Stimulated activated CD8-positive, alpha-beta memory T cell treated with anti-CD3 and anti-CD28 coated beads, Interleukin-2, amount 100 ng/mL, for 1 hour (primary cell): ENCODE data around the gene FNIP2.
"Not testable (repeated sequence)": the region's sequence is repeated elsewhere in the genome, so short reads cannot be mapped to it uniquely, and the experiment has no call there.

Experiments used
- DNase-seq, 2 donors: peaks; one replicate each; pipeline ENCODE4 v3.0.0-alpha.2; 2020; ENCODE audit warnings: low read depth in 2 of 2

The FNIP2 gene

DNA sequence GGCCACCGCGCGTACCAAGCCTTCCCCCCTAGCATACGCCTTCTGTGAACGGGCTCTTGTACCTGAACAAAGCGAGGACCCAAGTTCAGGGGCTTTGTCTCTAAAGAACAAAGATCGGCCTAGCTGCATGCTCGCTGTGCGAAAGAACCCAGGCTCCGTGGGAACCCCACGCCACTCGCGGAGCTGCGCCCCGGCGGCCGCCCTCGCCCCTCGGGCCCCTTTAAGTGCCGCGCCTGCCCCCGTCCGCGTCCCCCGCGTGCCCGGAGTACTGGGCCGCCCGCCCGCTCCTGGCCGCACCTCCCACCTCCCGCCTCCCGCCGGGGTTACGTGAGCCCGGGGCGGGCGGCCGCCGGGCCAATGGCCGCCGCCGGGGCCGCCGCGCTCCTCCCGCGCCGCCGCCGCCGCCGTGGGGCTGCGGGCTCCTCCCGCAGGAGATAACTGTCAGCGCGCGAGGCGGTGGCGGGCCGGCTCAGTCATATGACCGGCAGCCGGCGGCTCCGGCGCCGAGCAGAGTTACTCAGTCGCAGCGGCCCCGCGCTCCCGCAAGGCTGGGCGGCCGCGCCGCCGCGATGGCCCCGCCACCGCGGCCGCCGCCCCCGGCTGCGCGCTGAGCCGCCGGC, at the start of gene FNIP2:
FNIP2 (plus strand) TSS at position 472 of the 620 bp plus-strand sequence. CDS start 187 bp downstream, outside the sequence.
- DNase-seq = peak; percentile 28 to 49

DNA sequence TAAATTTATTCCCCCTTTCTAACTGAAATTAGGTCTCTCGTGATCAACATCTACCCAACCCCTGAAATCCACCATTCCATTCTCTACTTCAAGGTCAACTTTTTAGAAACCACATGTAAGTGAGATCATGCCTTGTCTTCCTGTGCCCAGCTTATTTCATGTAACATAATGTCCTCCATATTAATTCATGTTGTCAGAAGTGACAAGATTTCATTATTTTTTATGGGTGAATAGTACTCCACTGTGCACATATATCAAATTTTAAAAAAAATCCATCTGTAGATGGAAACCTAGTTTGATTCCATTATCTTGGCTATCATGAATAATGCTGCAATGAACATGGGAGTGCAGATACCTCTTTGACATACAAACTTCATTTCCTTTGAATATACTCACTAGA, 47.1 kb upstream of the FNIP2 start:
- no peak for DNase-seq

DNA sequence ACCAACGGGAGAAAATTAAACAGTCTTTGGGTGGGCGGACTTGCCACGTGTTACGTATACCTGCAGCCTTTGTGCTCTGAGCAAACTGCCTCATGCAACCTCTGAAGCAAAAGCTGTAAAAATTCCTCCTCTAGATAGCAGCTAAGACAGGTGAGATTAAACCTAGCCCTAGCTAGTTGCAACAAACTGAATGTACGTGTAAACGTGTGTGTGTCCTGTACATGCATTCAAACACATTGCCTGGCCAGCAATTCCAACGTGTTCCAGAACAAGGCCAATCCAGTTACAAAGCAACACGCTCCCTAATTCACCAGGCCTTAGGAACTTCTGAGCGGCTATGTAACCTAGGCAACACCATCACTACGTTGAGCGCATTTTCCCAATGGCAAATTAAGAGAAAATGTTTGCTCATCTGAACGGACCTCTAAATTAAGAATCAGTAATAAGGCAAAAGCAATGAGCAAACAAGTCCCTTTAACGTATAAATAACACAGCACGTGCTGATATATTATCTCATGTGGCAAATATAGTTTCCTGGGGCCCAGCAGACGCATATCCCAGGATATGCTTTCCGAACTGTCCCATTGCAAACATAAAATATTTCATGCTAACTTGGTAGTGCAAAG, 46.4 kb upstream of the FNIP2 start:
- DNase-seq = no peak

DNA sequence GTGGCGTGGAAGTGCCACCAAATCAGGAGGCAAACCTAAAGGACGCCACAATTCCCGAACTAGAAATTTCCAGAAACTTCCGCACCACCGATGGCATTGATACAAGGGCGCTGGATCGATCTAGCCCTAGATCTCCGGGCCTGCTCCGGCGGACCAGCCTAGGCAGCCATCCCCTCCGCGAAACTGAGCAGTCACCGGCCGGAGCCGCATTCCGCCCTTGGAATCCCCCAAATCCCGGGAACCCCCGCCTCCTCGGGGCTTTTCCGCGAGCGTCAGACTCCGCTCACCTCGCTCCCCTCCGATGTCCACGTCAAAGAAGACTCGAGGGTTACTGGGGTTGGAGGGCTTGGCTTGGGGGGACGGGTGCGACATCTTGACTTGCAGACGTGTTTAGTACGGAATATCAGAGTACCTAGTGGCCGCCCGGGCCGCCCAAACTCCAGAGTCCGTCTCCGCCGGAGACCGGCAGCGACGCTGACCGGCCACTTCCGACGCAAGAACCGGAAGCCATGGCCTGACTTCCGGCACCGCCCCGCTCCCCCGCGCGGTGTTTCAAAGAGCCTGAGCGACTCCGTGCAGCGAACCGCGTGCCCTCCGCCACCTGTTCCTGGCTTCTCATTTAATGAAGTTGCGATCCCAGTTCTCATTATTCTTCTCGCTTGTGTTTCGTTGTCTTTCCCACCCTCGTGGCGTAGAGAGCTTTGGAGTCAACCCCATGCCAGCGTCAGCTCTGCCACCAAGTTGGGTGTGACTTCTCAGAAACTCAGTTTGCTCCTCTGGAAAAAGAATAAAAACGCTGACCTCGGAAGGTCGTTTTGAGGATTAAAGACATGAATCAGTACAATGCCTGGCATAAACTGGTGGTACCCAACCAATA, 45.7 kb upstream of the FNIP2 start, which contains the start of gene PPID:
PPID (minus strand) TSS at position 480 of the 877 bp plus-strand sequence; CDS start at position 372, 108 bp downstream.
- peak; percentile 62 to 70 for DNase-seq

DNA sequence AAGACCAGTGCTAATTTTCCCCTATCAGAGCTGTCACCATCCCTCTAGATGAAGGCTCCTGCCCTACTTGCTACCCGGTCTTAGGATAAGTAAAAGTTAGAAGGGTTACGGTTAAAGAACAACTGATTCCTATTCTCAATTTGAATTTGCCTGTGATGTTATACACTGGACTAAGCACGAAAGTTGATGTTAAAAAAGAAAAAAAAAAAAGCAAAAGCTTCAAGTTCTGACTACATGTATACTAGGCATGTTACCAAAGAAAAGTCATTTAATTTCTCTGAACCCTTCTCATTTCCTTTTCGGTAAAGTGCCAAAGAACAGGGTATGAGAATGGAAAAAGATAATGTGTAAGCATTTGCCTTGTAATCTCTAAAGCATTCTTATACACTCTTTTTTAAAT, 44.2 kb upstream of the FNIP2 start:
- no peak for DNase-seq

DNA sequence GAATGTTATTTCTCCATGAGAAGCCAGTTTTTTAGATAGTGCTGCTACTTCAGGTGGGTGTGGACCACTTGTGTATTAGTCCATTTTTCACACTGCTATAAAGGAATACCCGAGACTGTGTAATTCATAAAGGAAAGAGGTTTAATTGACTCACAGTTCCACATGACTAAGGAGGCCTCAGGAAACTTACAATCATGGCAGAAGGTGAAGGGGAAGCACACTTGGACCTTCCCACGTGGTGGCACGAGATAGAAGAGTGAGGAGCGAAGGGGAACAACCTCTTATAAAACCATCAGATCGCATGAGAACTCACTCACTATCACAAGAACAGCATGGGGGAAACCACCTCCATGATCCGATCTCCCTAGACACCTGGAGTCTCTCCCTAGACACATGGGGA, 42.2 kb upstream of the FNIP2 start:
- DNase-seq = no peak

DNA sequence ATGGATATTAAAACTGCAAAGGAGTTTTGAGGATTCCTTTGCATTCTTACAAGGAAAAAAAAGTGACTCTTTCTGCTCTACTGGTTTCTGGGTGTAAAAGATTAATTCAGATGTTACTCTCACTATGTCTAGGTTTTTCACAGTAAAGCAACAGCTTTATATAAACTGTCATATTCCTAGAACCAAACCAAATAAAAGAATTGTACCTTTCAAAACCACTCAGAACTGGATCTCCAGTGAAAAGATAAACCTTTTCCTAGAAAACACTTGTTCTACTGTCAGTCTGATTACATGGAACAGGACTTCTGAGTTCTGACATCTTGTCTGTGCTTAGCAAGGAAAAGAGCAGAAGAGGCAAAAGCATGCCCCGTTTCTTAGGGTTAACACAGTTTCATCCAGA, 40.6 kb upstream of the FNIP2 start:
- no peak for DNase-seq

DNA sequence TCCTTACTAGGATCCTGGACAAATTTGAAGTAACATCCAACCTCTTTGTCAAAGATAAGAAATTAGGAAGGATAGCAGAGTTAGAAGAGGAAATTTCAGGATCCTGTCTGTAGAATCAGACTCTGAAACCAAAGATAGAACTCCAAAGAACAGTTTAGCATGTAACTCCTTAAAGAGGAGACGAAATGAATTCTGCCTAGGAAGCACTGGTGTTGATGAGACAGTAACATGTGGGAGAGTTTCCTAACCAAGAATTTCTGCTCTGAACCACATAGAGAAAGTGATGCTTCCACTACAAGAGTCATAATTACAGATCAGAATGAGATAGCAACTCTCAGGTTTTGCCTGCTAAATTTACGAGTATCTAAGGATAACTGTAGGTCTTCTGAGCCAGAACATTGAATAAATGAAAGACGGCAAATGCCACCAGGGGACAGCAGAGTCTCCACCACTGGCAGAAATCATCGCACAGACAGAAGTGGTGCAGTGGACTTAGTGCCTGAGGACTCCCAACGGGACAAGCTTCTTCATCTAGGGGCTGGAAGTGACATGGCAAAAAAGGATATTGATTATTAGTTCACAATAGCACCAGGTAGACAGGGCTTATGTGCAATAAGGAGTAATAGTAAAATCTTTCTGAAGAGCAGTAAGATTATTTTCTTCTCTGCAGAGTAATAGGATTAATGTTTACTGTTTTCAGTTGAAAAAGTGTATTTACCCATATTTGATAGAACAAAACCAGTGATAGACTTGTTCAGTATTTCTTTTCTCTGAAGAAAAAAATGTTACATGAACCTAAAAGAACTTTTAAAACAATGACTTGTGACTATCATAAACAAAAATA, 38.9 kb upstream of the FNIP2 start:
- DNase-seq = peak in 1 of 2 donors; percentile 28

DNA sequence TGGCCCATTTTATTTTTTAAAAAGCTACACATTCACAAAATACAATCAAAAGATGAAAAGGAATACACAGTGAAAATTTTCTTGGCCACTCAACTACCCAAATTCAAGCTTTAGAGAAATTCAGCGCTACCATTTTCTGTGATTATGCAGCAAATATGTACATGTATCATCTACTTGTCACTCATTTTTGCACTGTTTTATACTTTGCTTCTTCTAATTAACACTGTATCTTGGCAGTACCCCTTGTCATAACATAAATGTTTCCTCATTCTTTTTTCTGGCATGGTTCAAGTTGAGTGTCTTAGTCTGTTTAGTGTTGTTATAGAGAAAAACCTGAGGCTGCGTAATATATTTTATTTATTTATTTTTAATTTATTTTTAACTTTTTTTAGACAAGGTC, 30.0 kb upstream of the FNIP2 start:
- DNase-seq = no peak

DNA sequence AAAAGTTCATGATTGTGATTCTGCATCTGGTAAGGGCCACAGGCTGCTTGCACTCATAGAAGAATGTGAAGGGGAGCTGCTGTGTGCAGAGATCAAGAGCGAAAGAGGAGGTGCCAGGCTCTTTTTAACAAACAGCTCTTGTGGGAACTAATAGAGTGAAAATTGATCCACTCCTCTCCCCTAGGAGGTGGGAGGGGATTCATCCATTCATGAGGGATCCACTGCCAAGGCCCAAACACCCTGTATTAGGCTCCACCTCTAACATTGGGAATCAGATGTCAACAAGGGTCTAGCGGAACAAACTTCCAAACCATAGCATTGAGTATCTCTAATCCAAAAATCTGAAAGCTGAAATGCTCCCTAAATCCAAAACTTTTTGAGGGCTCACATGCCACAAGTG, 29.2 kb upstream of the FNIP2 start:
- no peak for DNase-seq

DNA sequence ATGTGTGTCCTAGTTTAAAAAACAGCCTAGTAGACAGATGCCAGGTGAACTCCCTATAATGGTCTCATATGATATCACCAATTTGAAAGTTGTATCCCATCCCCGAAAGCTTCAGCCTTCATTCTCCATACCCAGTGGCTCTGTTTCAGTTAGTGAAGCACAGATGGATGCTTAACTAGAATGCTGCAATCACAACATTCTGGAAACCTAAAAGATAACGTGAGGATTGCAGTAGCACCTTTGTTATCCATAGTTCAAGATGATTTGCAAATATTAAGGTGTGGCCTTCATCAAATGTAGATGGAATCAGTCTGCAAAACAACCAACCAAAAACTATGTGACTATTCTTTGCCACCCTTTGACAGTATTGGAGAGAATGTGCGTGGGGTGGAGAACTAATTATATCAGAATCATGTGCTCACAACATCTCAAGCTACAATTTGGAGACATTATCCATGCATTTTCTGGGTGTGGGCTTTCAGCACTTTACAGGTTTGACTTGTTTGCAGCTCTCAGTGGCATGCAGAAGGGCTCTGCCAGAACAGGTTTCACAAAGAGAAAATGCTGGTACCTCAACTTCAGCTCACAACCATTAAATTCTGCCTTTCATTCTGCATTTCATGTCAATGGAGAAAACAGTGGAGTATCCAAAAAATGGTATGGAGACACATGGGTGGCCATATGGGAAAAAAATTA, 27.4 kb upstream of the FNIP2 start:
- DNase-seq = no peak

DNA sequence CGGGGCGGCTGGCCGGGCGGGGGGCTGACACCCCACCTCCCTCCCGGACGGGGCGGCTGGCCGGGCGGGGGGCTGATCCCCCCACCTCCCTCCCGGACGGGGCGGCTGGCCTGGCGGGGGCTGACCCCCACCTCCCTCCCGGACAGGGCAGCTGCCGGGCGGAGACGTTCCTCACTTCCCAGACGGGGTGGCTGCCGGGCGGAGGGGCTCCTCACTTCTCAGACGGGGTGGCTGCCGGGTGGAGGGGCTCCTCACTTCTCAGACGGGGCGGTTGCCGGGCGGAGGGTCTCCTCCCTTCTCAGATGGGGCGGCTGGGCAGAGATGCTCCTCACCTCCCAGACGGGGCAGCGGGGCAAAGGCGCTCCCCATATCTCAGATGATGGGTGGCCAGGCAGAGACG, 22.3 kb upstream of the FNIP2 start:
- DNase-seq = not testable (repeated sequence)

DNA sequence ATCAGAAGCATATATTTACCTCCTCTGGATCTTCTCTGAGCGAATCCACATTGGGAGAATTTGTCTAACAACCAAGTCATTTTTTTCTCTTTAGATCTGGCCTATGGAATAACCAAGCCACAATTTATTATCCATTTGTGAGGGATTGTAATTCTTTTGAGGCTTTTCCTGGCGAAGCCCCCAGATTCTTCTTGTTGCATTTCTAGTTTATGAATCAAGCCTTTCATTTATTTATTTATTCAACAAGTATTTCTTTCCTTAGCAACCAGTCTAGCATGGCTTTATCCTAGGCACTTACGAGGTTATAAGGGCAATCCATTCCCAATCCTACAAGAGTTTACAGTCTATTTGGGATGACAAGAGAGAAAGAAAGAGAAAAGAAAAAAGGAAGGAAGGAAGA, 18.4 kb upstream of the FNIP2 start:
- no peak for DNase-seq

DNA sequence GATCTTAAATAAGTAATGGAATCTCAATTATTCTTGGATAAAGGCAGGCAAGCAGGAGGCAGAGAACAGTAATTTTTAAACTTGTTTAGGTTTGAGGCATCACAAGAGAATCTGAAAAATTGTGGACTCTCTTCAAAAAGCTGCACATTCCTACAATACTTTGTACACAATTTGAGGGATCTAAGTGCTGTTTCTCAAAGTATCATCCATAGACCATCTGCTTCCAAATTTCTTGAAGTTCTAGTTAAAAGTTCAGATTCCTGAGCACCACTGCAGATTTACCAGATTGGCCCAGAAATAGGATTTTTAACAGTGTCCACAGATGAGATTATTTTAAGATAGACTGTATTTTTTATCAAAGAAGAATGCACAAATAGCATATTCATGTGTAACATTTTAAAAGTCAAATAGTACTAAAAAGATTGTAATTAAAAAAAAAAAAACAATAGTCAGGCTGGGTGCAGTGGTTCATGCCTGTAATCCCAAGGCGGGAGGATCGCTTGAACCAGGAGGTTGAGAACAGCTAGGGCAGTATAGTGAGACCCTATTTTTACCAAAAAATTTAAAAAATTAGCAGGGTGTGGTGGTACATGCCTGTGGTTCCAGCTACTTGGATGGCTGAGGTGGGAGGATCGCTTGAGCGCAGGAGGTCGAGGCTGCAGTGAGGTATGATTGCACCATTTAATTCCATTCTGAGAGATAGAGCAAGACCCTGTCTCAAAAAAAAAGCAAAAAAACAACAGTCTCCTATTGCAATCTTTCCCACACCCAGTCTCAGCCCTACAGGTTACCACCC, 14.2 kb upstream of the FNIP2 start:
- DNase-seq = no peak

DNA sequence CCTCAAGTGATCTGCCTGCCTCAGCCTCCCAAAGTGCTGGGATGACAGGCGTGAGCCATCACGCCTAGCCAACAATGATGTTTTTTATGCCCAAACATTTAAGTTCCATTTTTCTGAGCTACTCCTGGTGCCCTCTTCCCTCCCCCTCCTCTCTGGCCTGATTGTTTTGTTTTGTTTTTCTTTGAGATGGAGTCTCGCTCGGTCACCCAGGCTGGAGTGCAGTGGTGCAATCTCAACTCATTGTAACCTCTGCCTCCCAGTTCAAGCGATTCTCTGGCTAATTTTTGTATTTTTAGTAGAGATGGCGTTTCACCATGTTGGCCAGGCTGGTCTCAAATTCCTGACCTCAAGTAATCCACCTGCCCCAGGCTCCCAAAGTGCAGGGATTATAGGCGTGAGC, 13.0 kb upstream of the FNIP2 start:
- not testable (repeated sequence) for DNase-seq

DNA sequence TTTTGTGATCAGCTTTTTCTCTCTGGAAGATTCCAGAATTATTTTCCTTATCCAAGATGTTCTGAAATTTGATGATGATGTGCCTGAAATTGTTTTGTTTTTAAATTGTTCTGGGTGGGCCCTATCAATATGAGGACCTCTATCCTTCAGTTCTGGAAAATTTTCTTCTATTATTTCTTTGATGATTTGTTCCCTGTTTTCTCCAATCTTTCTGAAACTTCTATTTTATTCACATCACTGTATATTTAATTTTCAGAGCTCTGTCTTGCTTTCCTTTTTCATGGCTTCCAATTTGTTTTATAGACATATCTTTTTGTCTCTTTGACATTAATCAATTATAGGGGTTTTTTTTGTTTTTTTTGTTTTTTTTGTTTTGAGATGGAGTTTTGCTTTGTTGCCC, 12.2 kb upstream of the FNIP2 start:
- DNase-seq = no peak

DNA sequence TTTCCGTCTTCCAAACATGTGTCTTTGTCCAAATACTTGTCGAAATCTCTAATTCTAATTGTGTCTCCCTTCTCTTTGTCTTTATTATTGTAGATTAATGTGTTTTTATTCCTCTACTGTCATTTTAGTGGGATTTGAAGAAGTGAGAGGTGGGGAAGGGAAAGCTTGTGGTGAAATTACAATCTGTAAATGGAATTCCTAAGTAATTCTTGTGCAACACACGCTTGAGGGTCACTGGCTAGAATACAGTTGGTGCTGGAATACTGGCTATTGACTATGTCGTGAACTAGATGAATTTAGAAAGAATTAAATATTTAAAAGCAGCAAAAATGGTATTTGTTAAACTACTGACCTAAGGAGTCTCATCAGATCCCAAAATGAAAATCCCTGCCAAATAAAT, 10.7 kb upstream of the FNIP2 start:
- no peak for DNase-seq

DNA sequence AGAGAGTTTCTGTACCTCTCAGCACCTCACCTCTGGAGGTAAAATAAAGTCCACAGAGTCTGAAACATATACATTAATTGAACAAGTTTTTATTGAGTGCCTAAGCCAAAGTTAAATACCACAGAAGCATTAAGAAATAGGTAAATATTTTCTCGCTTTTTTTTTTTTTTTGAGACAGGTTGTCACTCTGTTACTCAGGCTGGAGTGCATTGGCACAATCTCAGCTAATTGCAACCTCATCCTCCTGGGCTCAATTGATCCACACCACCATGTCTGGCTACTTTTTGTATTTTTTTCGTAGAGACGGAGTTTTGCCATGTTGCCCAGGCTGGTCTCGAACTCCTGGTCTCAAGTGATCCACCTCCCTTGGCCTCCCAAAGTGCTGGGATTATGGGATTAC, 10.1 kb upstream of the FNIP2 start:
- DNase-seq = no peak

DNA sequence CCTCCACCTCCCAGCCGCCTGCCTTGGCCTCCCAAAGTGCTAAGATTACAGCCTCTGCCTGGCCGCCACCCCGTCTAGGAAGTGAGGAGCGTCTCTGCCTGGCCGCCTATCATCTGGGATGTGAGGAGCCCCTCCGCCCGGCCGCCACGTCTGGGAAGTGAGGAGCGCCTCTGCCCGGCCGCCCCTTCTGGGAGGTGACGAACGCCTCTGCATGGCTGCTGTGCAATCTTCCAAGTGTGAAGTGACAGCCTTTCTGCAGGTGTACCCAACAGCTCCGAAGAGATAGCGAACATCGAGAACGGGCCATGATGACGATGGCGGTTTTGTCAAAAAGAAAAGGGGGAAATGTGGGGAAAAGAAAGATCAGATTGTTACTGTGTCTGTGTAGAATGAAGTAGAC, 9.3 kb upstream of the FNIP2 start:
- not testable (repeated sequence) for DNase-seq

DNA sequence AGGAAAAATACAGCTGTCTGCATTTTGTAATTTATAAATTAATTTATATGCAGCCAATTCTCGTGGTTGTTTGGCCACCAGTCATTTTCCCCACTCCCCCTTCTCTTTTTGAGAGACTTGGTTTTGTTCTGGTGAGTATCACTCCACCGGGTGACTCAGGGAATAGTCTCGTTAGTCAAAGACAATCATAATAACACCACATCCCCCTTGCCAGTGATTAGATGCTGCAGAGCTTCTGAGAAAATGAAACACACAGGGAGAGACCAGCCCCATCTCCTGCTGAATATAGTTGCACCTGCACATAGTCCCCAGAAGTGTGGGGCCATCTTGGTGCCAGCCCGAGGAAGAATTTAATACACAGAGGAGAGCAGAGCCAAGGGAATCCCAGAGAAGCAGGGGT, 8.0 kb upstream of the FNIP2 start:
- no peak for DNase-seq
